ENCODE results near the gene DPY19L1.
"Not testable (repeated sequence)": the region's sequence is repeated elsewhere in the genome, so short reads cannot be mapped to it uniquely, and the experiment has no call there.

Gene DPY19L1

DNA sequence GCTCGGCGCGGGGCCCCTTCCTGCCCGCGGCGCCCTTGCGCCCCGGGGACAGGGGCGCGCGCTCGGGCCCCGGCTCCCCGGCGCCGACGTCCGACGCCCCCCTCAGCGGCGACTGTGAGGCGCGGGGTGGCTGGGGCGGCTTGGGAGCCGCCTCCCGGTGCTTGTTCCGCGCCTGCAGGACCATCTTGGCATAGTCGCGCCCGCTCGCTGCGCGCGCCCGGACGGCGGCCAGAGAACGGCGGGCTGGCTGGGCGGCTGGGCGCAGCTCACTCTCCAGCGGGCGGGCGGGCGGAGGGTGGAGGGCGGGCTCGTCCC lies at the start of gene DPY19L1:
DPY19L1 (minus strand) TSS at position 275 of the 315 bp plus-strand sequence; CDS start at position 184, 91 bp downstream.
- H3K9me3 Mint-ChIP-seq = no peaks in the 10 kb centered on the region
- peak; percentile 53 for ATAC-seq
- H3K4me3 Mint-ChIP-seq = peak within 1 kb of the TSS; percentile 100
- no peaks in the 10 kb centered on the region for H3K27me3 Mint-ChIP-seq
- peaks cover 37% of the 10 kb centered on the region for H3K4me1 Mint-ChIP-seq
- peak within 1 kb of the TSS; percentile 84 for H3K27ac Mint-ChIP-seq
- H3K36me3 Mint-ChIP-seq = peaks cover 5% of the 10 kb centered on the region

DNA sequence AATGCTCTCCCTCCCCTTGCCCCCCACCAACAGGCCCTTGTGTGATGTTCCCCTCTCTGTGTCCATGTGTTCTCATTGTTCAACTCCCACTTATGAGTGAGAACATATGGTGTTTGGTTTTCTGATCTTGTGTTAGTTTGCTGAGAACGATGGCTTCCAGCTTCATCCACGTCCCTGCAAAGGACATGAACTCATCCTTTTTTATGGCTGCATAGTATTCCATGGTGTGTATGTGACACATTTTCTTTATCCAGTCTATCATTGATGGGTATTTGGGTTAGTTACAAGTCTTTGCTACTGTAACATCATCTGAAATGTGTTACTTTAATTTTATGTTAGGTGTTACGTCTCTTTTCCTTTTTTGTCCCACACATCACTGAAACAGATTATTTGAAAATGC lies 42.2 kb upstream of the DPY19L1 start:
- not testable (repeated sequence) for H3K4me1 Mint-ChIP-seq, H3K4me3 Mint-ChIP-seq, ATAC-seq, H3K27ac Mint-ChIP-seq, H3K9me3 Mint-ChIP-seq, H3K27me3 Mint-ChIP-seq, H3K36me3 Mint-ChIP-seq

DNA sequence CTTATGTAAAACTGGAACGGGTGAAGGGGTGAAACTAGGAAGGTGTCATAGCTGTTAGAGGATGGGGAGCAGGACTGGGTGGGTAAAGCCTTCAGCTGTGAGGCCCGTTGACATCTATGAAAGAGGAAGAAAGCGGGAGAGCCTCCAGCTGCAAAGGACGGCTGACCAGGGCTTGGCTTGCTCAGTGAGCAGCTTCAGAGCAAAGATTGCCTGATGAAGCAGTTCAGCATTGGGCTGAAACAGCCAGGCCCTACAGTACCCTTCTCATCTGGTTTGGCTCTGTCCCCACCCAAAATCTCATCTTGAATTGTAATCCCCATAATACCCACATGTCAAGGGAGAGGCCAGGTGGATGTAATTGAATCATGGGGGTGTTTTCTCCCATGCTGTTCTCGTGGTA lies 36.7 kb upstream of the DPY19L1 start:
- not testable (repeated sequence) for ATAC-seq, H3K4me1 Mint-ChIP-seq, H3K9me3 Mint-ChIP-seq, H3K36me3 Mint-ChIP-seq, H3K4me3 Mint-ChIP-seq, H3K27ac Mint-ChIP-seq
- H3K27me3 Mint-ChIP-seq = peaks cover 29% of the 10 kb centered on the region

DNA sequence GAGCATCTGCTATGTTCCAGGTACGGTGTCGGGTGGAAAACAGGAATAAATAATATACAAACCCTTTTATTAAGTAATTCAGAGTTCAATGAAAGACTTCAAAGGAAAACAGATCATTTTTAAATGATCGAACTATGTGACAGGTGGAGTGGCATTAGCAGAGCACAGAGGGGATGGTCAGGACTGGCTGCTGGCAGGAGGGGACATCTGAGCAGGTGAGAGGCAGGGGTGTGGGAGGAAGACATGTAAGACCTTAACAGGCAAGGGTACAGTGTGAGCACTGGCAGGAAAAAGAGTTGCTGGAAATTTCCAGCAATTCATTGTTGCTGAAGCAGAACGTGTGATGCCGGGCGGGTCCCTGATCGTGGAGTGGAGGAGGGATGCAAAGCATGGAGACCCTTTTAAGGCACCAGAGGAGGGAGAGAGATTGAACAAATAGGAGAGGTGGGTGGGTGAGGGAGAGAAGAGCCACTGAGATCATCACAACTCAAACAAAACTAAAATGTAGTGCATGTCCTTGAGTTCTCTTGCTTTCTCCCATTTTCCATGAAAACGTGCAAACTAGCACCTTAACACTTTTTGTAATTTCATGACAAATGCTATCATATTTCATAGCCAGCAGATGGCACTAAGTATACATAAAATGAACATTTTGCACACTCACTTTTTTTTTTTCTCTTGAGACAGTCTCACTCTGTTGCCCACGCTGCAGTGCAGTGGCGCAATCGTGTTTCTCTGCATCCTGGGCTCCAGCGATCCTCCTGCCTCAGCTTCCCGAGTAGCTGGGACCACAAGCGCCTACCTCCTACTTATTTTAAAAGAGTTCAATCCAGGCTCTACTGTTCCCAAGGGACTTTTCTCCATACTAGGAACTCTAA lies 35.9 kb upstream of the DPY19L1 start:
- peaks cover 29% of the 10 kb centered on the region for H3K27me3 Mint-ChIP-seq
- not testable (repeated sequence) for H3K36me3 Mint-ChIP-seq, ATAC-seq, H3K27ac Mint-ChIP-seq, H3K9me3 Mint-ChIP-seq, H3K4me3 Mint-ChIP-seq, H3K4me1 Mint-ChIP-seq

DNA sequence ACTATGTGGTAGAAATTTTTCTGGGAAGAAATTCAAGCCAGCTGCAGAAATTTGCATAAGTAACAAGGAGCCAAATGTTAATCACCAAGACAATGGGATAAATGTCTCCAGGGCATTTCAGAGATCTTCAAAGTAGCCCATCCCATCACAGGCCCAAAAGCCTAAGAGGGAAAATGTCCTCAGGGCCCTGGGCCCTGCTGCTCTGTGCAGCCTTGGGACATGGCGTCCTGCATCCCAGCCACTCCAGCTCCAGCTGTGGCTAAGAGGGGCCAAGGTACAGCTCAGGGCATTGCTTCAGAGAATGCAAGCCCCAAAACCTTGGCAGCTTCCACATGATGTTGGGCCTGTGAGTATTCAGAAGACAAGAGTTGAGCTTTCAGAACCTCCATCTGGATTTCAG lies 31.8 kb upstream of the DPY19L1 start:
- H3K4me1 Mint-ChIP-seq, H3K4me3 Mint-ChIP-seq, H3K36me3 Mint-ChIP-seq, H3K9me3 Mint-ChIP-seq, H3K27ac Mint-ChIP-seq, ATAC-seq: not testable (repeated sequence)
- peaks cover 43% of the 10 kb centered on the region for H3K27me3 Mint-ChIP-seq

DNA sequence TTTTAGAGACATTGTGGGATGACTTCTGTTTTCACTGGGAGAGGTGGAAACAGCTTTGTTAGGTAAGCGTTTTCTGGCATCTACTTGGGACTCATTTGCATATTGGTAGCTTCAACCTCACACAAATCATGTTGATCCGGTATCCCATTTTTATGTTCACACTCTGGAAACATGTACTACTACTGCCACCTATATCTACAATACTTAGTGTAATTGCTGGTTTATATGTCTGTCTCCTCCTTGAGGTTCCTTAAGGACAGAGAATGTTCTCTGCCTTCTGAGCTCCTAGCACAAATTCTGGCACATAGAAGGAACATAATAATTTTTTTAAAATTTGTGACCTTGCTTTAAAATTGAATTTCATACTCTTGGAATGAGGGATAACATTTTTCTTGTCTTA lies 28.1 kb upstream of the DPY19L1 start:
- not testable (repeated sequence) for H3K4me3 Mint-ChIP-seq, ATAC-seq, H3K9me3 Mint-ChIP-seq, H3K27ac Mint-ChIP-seq, H3K4me1 Mint-ChIP-seq, H3K36me3 Mint-ChIP-seq
- peaks cover 29% of the 10 kb centered on the region for H3K27me3 Mint-ChIP-seq

DNA sequence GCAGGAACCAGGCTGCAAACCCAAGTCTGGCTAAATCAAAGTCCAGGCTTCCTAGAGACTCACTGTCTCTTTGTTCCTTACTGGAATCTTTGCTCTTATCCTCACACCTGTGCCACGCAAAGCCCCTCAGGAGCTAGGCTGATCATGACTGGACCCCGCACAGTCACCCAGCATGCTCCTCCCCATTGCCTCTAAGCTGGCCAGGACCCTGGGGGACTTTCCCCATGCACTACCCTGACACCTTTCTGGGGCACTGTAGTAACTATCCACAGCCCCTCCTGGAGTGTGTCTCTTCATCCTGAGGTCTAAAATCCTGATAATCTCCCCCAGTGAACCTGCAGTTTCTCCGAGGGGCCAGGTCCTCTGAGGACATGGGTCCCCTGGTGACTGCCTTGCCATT lies 21.3 kb upstream of the DPY19L1 start:
- not testable (repeated sequence) for H3K27ac Mint-ChIP-seq, H3K4me1 Mint-ChIP-seq, H3K36me3 Mint-ChIP-seq, H3K9me3 Mint-ChIP-seq, H3K4me3 Mint-ChIP-seq
- H3K27me3 Mint-ChIP-seq = peaks cover 15% of the 10 kb centered on the region
- ATAC-seq = peak; percentile 37

DNA sequence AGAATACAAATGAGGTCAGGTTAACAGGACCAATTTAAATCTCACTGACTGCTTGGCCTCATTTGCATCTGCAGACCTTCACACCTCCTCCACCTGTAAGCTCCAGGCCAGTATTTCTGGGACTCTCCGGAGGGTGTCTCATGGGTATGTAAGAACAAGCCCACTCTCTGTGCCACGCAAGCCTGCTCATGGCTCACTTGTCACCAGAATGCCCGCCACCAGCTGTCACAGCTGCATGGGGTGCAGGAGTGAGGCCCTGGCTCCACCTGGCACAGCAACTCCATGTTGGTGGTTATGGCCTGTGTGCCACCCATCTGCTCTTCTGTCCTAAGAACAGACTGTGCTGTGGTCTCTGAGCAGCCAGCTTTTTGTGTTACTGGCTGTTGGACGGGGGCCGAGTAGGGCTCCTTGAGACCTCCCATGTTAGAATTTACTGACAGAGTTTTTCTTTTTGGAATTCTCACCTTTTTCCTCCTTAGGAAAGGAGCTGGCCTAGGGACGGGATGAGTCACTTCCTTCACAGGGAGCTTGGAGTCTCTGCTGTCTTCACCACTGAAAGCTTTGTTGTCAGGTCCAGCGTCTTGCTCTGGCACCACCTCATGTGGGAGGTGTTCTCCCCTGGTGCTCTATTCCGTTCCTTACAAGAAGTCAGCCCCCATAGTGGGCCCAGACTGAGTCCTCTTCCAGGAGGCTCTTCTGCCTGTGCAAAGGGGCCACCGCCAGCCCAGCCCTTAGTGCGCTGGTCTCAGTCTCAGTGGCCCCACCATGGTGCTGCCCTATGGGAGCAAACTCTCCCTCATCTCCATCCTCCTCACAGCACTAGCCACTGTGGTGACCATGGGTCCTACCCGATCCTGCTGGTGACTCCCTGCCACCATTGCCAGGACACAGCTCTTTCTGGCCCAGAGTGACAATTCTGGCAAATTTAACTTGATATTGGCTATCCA lies 20.5 kb upstream of the DPY19L1 start:
- not testable (repeated sequence) for H3K4me1 Mint-ChIP-seq, H3K4me3 Mint-ChIP-seq, H3K9me3 Mint-ChIP-seq, H3K36me3 Mint-ChIP-seq, H3K27ac Mint-ChIP-seq
- ATAC-seq = peak; percentile 17
- peaks cover 10% of the 10 kb centered on the region for H3K27me3 Mint-ChIP-seq

DNA sequence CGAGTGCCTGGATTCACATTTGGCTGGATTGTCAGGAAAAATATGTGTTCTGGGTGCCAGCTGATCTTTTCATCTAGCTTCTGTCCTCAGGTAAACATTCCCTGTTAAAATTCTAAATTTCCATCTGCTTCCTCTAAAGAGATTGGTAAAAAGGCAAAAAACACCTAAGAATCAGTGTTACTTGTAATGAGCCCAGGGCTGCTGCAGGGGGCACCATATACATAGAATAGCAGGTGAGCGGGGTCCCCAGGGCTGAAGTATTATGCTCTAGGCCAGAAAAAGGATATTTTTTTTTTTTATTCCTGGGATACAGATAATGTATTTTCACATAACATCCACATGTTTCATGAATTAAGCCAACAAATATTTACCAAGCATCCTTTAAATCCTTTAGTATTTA lies 18.4 kb upstream of the DPY19L1 start:
- H3K27me3 Mint-ChIP-seq = peaks cover 19% of the 10 kb centered on the region
- H3K36me3 Mint-ChIP-seq, H3K4me1 Mint-ChIP-seq, H3K27ac Mint-ChIP-seq, H3K4me3 Mint-ChIP-seq, ATAC-seq, H3K9me3 Mint-ChIP-seq: not testable (repeated sequence)

DNA sequence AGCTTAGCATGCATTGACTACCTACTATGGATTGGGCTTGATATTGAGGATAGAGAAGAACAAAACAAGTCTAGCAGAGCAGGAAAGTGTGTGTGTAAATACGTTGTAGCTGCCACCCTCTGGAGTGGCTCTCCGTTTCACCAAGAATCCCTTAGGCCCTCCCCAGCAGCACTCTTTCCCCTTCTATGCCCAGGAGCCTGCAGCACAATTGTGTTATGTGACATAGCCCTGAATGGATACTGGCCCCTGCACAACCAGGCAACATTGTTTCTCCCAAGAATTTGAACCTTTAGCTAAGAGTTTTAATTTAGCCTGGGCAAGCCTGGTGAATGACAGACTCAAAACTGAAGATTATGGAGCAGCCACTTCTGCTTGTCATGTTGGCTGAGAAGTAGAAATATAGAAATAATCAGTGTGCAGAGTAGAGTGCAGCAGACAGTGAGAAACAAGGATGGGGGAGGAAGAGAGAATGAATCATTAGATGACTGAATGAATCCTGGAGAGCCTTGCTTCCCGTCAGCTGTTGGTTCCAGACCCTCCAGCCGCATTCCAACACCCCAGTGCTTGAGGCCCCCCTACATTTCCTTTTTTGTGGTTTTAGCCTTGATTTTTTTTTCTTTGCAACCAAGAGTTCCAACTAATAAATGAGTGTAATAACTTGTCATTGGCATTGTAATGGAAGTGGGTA lies 16.3 kb upstream of the DPY19L1 start:
- H3K9me3 Mint-ChIP-seq, H3K27ac Mint-ChIP-seq, ATAC-seq, H3K4me3 Mint-ChIP-seq, H3K4me1 Mint-ChIP-seq, H3K36me3 Mint-ChIP-seq: not testable (repeated sequence)
- peaks cover 28% of the 10 kb centered on the region for H3K27me3 Mint-ChIP-seq

DNA sequence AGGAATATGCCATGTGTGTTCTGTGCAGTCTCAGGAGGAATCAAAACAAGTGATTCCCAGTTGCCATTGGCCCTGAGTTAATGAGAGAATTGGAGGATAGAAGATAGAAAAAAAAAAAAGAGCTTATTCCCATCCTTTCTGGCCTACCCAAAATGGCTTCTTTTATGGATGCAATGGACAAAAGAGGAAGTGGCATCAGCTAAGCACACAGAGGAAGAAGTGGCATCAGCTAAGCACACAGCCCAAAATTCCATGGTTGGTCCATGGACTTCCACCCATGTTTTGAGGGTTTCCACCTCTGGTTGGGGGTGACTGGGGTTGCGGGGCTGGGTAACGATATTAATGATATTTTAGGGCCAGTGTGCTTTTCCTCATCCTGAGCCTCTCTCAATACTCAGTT lies 11.1 kb upstream of the DPY19L1 start:
- not testable (repeated sequence) for ATAC-seq, H3K27ac Mint-ChIP-seq, H3K4me3 Mint-ChIP-seq, H3K9me3 Mint-ChIP-seq, H3K36me3 Mint-ChIP-seq, H3K4me1 Mint-ChIP-seq
- peaks cover 36% of the 10 kb centered on the region for H3K27me3 Mint-ChIP-seq

DNA sequence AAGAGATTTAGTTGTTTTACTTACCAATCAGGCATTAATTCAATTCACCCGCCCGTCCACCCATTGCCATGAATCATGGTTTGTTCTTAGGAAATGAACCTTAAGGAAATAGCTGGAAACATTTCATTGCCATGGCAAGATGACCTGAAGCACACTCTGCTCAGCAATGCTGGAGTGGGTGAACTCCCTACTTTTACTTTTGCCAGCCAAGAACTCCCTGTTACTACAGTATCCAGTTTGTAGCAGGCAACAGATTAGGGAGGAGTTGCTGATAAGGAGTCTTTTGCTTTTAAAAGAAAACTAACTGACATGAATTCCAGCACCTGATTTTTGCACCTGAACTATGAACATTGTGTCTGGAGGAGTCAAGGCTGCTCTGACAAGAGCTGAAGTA lies 10.6 kb upstream of the DPY19L1 start:
- not testable (repeated sequence) for H3K36me3 Mint-ChIP-seq, H3K4me1 Mint-ChIP-seq, H3K9me3 Mint-ChIP-seq, H3K4me3 Mint-ChIP-seq, H3K27ac Mint-ChIP-seq, ATAC-seq
- H3K27me3 Mint-ChIP-seq = peaks cover 36% of the 10 kb centered on the region

DNA sequence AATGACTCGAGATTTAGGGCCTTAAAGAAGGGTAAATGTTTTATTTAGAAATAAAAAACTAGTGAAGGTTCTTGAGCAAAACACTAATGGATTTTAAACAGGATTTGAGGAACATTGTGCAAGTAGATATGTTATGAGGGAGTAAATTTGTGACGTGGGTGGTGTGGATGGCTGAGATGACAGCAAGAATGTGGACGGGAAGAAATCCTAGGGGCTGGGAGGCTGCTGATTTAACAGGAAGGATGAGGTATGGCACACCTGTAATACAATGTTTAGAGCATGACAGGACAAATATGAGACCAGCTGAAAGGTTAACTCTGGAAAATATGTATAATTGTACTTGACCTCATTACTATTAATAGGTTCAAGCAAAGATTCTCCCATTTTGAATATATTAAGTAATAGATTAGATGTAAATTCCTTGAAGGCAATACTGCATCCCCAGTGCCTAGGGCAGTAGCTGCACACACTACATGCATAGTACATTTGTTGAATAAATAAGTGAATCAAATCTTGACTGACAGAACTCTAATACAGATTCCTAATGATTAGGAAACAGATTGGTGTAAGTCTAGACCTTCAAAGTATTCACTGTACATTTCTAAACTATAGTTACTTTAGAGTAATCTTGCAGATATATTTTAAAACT lies 10.1 kb upstream of the DPY19L1 start:
- H3K4me1 Mint-ChIP-seq, H3K9me3 Mint-ChIP-seq, H3K27ac Mint-ChIP-seq, ATAC-seq, H3K4me3 Mint-ChIP-seq, H3K36me3 Mint-ChIP-seq: not testable (repeated sequence)
- H3K27me3 Mint-ChIP-seq = peaks cover 36% of the 10 kb centered on the region

DNA sequence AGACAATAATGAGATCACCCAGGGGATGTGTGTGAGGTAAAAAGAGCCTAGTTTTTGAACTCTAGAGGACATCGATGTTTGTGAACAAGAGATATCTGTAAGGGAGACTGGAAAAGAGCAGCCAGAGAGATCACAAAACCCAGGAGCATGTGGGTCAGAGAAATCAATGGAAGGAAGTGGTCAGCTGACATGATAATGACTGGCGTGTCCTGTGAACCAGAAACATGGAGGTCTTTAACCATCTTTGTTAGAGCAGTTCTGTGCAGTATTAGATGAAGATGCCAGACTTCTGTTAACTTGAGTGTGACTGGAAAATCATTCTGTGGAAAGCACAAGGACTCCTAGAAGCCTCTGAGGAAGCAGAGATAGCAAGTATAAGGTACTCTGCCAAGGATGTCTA lies 6.0 kb upstream of the DPY19L1 start:
- ATAC-seq, H3K4me3 Mint-ChIP-seq, H3K27ac Mint-ChIP-seq, H3K36me3 Mint-ChIP-seq, H3K9me3 Mint-ChIP-seq, H3K4me1 Mint-ChIP-seq: not testable (repeated sequence)
- peaks cover 19% of the 10 kb centered on the region for H3K27me3 Mint-ChIP-seq

DNA sequence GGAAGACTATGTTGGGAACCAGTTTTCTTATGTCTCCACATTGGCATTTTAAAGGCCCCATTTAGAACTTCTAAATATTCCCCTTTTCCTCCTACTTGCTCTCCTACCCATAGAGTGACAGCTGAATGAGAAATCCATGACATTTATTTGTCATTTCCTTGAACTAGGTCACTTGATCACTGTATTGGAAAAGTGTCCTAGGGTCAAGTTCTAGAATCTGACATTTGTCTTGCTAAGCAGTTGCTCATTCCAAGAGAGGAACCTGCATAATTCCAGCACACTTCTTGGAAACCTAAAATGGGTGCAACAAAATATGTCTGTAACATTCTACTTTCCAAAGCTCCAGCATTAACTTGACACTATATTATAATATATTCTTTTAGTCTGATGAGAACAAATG lies 3.6 kb upstream of the DPY19L1 start:
- Mint-ChIP-seq H3K36me3 (peaks cover 5% of the 10 kb centered on the region), H3K27ac (no peak overlapping the region), H3K4me3 (no peak overlapping the region), H3K4me1 (peaks cover 16% of the 10 kb centered on the region), H3K9me3 (no peaks in the 10 kb centered on the region), H3K27me3 (peaks cover 2% of the 10 kb centered on the region)
- ATAC-seq = no peak
